Neural progenitor cell (in vitro differentiated cells): ENCODE measurements around the gene CIDEB. TPM values are rescaled to one million over a fixed set of nuclear protein-coding genes. Genes with fewer than 3 reads are reported as not detected.

Experiments
- DNase-seq: peaks from one replicate; pipeline ENCODE4 v3.0.0-alpha.2; 2016; ENCODE audit warnings: low spot score
- H2AFZ ChIP-seq: fragments of 200-600 bp; sonication (generic); replicated peaks from 2 replicates; pipeline ENCODE4 v1.6.1; 2016; ENCODE audit warnings: antibody characterized with exemption
- H3F3A ChIP-seq: fragments of 200-600 bp; sonication (generic); 2 replicates; pipeline ENCODE4 v1.6.1; 2016; ENCODE audit warnings: antibody characterized with exemption, low read depth
- H3K27ac ChIP-seq: fragments of 200-600 bp; sonication (generic); 2 replicates; pipeline ENCODE4 v1.5.1; 2016; ENCODE audit warnings: mild to moderate bottlenecking
- H3K27me3 ChIP-seq: fragments of 200-600 bp; sonication (generic); 2 replicates; pipeline ENCODE4 v1.6.1; 2016; ENCODE audit warnings: mild to moderate bottlenecking, moderate library complexity
- H3K36me3 ChIP-seq: fragments of 200-600 bp; sonication (generic); 2 replicates; pipeline ENCODE4 v1.5.1; 2016
- H3K4me1 ChIP-seq: fragments of 200-600 bp; sonication (generic); 2 replicates; pipeline ENCODE4 v1.6.1; 2016; ENCODE audit warnings: mixed run types
- H3K4me2 ChIP-seq: fragments of 200-600 bp; sonication (generic); 2 replicates; pipeline ENCODE4 v1.6.1; 2016
- H3K4me3 ChIP-seq: fragments of 200-600 bp; sonication (generic); 2 replicates; pipeline ENCODE4 v1.5.1; 2016
- H3K79me2 ChIP-seq: fragments of 200-600 bp; sonication (generic); 2 replicates; pipeline ENCODE4 v1.6.1; 2016; ENCODE audit warnings: low read depth
- H3K9ac ChIP-seq: fragments of 200-600 bp; sonication (generic); 2 replicates; pipeline ENCODE4 v1.6.1; 2016
- H3K9me3 ChIP-seq: fragments of 200-600 bp; sonication (generic); 2 replicates; pipeline ENCODE4 v1.5.1; 2016; ENCODE audit warnings: low read depth
- H4K20me1 ChIP-seq: fragments of 200-600 bp; sonication (generic); 2 replicates; pipeline ENCODE4 v1.6.1; 2016; ENCODE audit warnings: low read depth
- H3K27ac Mint-ChIP-seq: 3 replicates; pipeline ENCODE4 v1.8.0; 2021; ENCODE audit warnings: mixed read lengths
- H3K27me3 Mint-ChIP-seq: 2 replicates; pipeline ENCODE4 v1.8.0; 2022; ENCODE audit warnings: low read depth, mild to moderate bottlenecking, inconsistent platforms, moderate library complexity, mixed read lengths; ENCODE audit not compliant: insufficient read depth
- H3K36me3 Mint-ChIP-seq: 3 replicates; pipeline ENCODE4 v1.8.0; 2021; ENCODE audit warnings: mixed read lengths
- H3K4me1 Mint-ChIP-seq: 3 replicates; pipeline ENCODE4 v1.8.0; 2021; ENCODE audit warnings: mixed read lengths
- H3K4me3 Mint-ChIP-seq: 3 replicates; pipeline ENCODE4 v1.8.0; 2021; ENCODE audit warnings: mild to moderate bottlenecking, moderate library complexity, mixed read lengths
- H3K9me3 Mint-ChIP-seq: 3 replicates; pipeline ENCODE4 v1.8.0; 2020; ENCODE audit warnings: mixed read lengths
- CTCF ChIP-seq: fragments of 200-600 bp; sonication (generic); IDR thresholded peaks from 2 replicates; pipeline ENCODE4 v1.5.1; 2017; ENCODE audit warnings: antibody characterized with exemption, mild to moderate bottlenecking
- EZH2 ChIP-seq: fragments of 200-600 bp; sonication (generic); IDR thresholded peaks from 2 replicates; pipeline ENCODE4 v1.6.1; 2017; ENCODE audit warnings: antibody characterized with exemption, mild to moderate bottlenecking, moderate library complexity
- EZH2phosphoT487 ChIP-seq: fragments of 200-600 bp; sonication (generic); IDR thresholded peaks from 2 replicates; pipeline ENCODE4 v1.6.1; 2017; ENCODE audit warnings: antibody characterized with exemption
- total RNA-seq: library from RNA; depleted of rRNA; stranded (reverse); fragments of >200 nt; gene quantifications from 2 replicates; pipeline ENCODE4 v1.2.3, GENCODE V29; 2015; ENCODE audit warnings: low replicate concordance

Gene CIDEB
- total RNA-seq, 1 donor from 2014 or later, result not detected

- Histone ChIP-seq H3K9ac (no peak overlapping the region), H4K20me1 (no peaks in the 10 kb centered on the region), H3K9me3 (no peaks in the 10 kb centered on the region), H3F3A (no peaks in the 10 kb centered on the region), H3K79me2 (no peaks in the 10 kb centered on the region), H3K4me3 (no peak overlapping the region), H3K36me3 (no peaks in the 10 kb centered on the region), H2AFZ (no peak overlapping the region), H3K27ac (no peak overlapping the region), H3K4me2 (no peak overlapping the region), H3K4me1 (no peaks in the 10 kb centered on the region), H3K27me3 (no peaks in the 10 kb centered on the region)
- H3K9me3 Mint-ChIP-seq, result no peaks in the 10 kb centered on the region
- no peaks in the 10 kb centered on the region for H3K36me3 Mint-ChIP-seq
- TF ChIP-seq CTCF, result no peak
- TF ChIP-seq EZH2phosphoT487, result no peak
- TF ChIP-seq EZH2, result no peak
- H3K27ac Mint-ChIP-seq, result no peak overlapping the region
- peaks cover 4% of the 10 kb centered on the region for H3K27me3 Mint-ChIP-seq
- DNase-seq, result no peak
- H3K4me3 Mint-ChIP-seq, result no peak overlapping the region
- H3K4me1 Mint-ChIP-seq, result no peaks in the 10 kb centered on the region
These were observed 26.1 kb downstream of the CIDEB start for GRCh38 chr14:24281636-24282035.

GRCh38 chr14:24280797-24281460, 26.8 kb downstream of the CIDEB start:
- Mint-ChIP-seq H3K27me3 (peaks cover 4% of the 10 kb centered on the region), H3K4me1 (no peaks in the 10 kb centered on the region), H3K36me3 (no peaks in the 10 kb centered on the region), H3K27ac (peak overlapping the region; percentile 44), H3K4me3 (no peak overlapping the region), H3K9me3 (no peaks in the 10 kb centered on the region)
- no peak overlapping the region for H3K27ac ChIP-seq
- no peak overlapping the region for H3K4me3 ChIP-seq
- no peaks in the 10 kb centered on the region for H3F3A ChIP-seq
- no peaks in the 10 kb centered on the region for H3K79me2 ChIP-seq
- H3K4me2 ChIP-seq, result no peak overlapping the region
- H4K20me1 ChIP-seq, result no peaks in the 10 kb centered on the region
- no peaks in the 10 kb centered on the region for H3K36me3 ChIP-seq
- no peaks in the 10 kb centered on the region for H3K4me1 ChIP-seq
- H3K9me3 ChIP-seq, result no peaks in the 10 kb centered on the region
- no peak for DNase-seq
- H3K9ac ChIP-seq, result no peak overlapping the region
- H3K27me3 ChIP-seq, result no peaks in the 10 kb centered on the region
- no peak overlapping the region for H2AFZ ChIP-seq
- TF ChIP-seq CTCF (no peak), EZH2 (no peak), EZH2phosphoT487 (no peak)

- DNase-seq, result no peak
- Histone ChIP-seq H3F3A (no peaks in the 10 kb centered on the region), H3K27ac (no peak overlapping the region), H3K4me3 (no peak overlapping the region), H3K36me3 (no peaks in the 10 kb centered on the region), H4K20me1 (no peaks in the 10 kb centered on the region), H2AFZ (no peak overlapping the region), H3K4me1 (no peaks in the 10 kb centered on the region), H3K9ac (no peak overlapping the region), H3K79me2 (no peaks in the 10 kb centered on the region), H3K9me3 (no peaks in the 10 kb centered on the region), H3K27me3 (no peaks in the 10 kb centered on the region), H3K4me2 (no peak overlapping the region)
- no peaks in the 10 kb centered on the region for H3K9me3 Mint-ChIP-seq
- no peak overlapping the region for H3K27ac Mint-ChIP-seq
- H3K36me3 Mint-ChIP-seq, result no peaks in the 10 kb centered on the region
- no peak overlapping the region for H3K4me3 Mint-ChIP-seq
- H3K27me3 Mint-ChIP-seq, result peaks cover 2% of the 10 kb centered on the region
- no peaks in the 10 kb centered on the region for H3K4me1 Mint-ChIP-seq
- TF ChIP-seq CTCF, result peak; percentile 11
- no peak for TF ChIP-seq EZH2phosphoT487
These were observed 28.2 kb downstream of the CIDEB start for GRCh38 chr14:24279301-24280186.
